SH-SY5Y (cell line): ENCODE results near the gene CAND2.

Experiments used
- GATA2 ChIP-seq: IDR thresholded peaks from 2 replicates; pipeline ENCODE4 v1.6.1; 2011; ENCODE audit warnings: mild to moderate bottlenecking, low read depth, low read length
- GATA3 ChIP-seq: IDR thresholded peaks from 2 replicates; pipeline ENCODE4 v1.6.1; 2011; ENCODE audit warnings: low read depth, mild to moderate bottlenecking, low read length, moderate library complexity

DNA sequence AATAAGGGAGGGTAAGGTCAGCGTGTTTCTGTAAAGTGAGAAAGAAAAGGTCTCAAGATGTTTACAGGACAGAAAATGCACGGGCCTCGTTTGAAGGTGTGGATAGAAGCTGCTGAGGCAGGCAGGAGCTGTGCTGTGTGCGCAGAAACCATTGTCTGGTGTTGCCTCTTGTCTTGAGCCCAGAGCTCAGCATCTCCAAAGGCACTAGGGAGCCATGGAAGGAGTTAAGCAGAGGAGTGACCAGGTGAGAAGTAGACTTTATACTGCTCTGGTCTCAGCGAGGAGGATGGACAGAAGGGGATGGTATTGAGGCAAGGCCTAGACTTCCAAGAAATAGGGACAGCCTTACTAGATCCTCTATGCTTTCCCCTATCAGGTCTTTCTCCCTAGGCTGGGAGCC is 13.0 kb downstream of the CAND2 start:
- TF ChIP-seq GATA3 (no peak), GATA2 (no peak)
